Stomach (tissue), 4 donors: ENCODE data around the gene COL7A1.

Experiments used
- CTCF ChIP-seq, 7 experiments: fragments of 450-650 bp in 4 of 7; fragments of 200-600 bp in 3 of 7; sonication (generic) in 3 of 7; IDR thresholded peaks; one replicate each; pipeline ENCODE4 v1.5.1; 2016 to 2019; ENCODE audit warnings: antibody characterized with exemption in 7 of 7, control low read depth in 2 of 7, mild to moderate bottlenecking in 1 of 7
- POLR2A ChIP-seq, 4 donors: fragments of 450-650 bp; IDR thresholded peaks; one replicate each; pipeline ENCODE4 v1.6.1; 2016; ENCODE audit warnings: antibody characterized with exemption in 4 of 4, control low read depth in 2 of 4, mild to moderate bottlenecking in 1 of 4, moderate library complexity in 1 of 4
- POLR2AphosphoS5 ChIP-seq, 3 donors: sonication (generic); formaldehyde crosslinking; IDR thresholded peaks; one replicate each; pipeline ENCODE4 v1.6.1; 2016; ENCODE audit warnings: antibody characterized with exemption in 3 of 3

GRCh38 chr3:48567090-48567489 is 28.0 kb downstream of the COL7A1 start:
- TF ChIP-seq CTCF (IDR thresholded peaks at IDR 0.05) (no peak), POLR2A (IDR thresholded peaks at IDR 0.05) (no peak), POLR2AphosphoS5 (IDR thresholded peaks at IDR 0.05) (no peak)
